ENCODE measurements around the gene ACSF3.

Gene ACSF3

GRCh38 chr16:89192956-89193575 is 99.4 kb downstream of the ACSF3 start:
- no peak for FAIRE-seq

GRCh38 chr16:89193576-89194293 is 100.1 kb downstream of the ACSF3 start:
- no peak for FAIRE-seq

- no peak for FAIRE-seq
Measured at GRCh38 chr16:89194340-89195311, 101.0 kb downstream of the ACSF3 start.

- no peak for FAIRE-seq
Measured at GRCh38 chr16:89195521-89196171, 102.0 kb downstream of the ACSF3 start.

- no peak for FAIRE-seq
Measured at GRCh38 chr16:89197033-89197632, 103.5 kb downstream of the ACSF3 start.

- no peak for FAIRE-seq
Measured at GRCh38 chr16:89197633-89198416, 104.2 kb downstream of the ACSF3 start.

GRCh38 chr16:89198417-89199240 is 105.0 kb downstream of the ACSF3 start:
- FAIRE-seq = no peak

- FAIRE-seq = no peak
Measured at GRCh38 chr16:89199241-89200123, 105.8 kb downstream of the ACSF3 start.

- no peak for FAIRE-seq
Measured at GRCh38 chr16:89200124-89200849, 106.6 kb downstream of the ACSF3 start, which contains the start of gene SLC22A31. TSS of gene SLC22A31 (minus strand) at chr16:89200537. CDS start at chr16:89200501, 36 bp downstream.

GRCh38 chr16:89200850-89201411 is 107.3 kb downstream of the ACSF3 start:
- no peak for FAIRE-seq

GRCh38 chr16:89201439-89202377 is 108.1 kb downstream of the ACSF3 start:
- FAIRE-seq = no peak

- no peak for FAIRE-seq
Measured at GRCh38 chr16:89202422-89203215, 109.0 kb downstream of the ACSF3 start.

All from islet of Langerhans (tissue), 1 donor.